Transverse colon (tissue), 4 donors: ENCODE measurements around the gene PLPP7. TPM values are rescaled to one million over a fixed set of nuclear protein-coding genes. Genes with fewer than 3 reads are reported as not detected.
"Not testable (repeated sequence)": the region's sequence is repeated elsewhere in the genome, so short reads cannot be mapped to it uniquely, and the experiment has no call there.

Experiments
- DNase-seq: peaks from one replicate; pipeline ENCODE4 v3.0.0-alpha.2; 2019
- H3K27ac ChIP-seq, 4 donors: fragments of 200-600 bp; sonication (generic); 2 replicates each; pipeline ENCODE4 v1.5.1; 2016 to 2018; ENCODE audit warnings: inconsistent platforms in 4 of 4
- H3K27me3 ChIP-seq: fragments of 200-600 bp; sonication (generic); 2 replicates; pipeline ENCODE4 v1.5.1; 2017; ENCODE audit warnings: inconsistent platforms
- H3K36me3 ChIP-seq, 4 donors: fragments of 200-600 bp; sonication (generic); 2 replicates each; pipeline ENCODE4 v1.5.1; 2017 to 2019; ENCODE audit warnings: inconsistent platforms in 4 of 4
- H3K4me1 ChIP-seq, 4 donors: fragments of 200-600 bp; sonication (generic); 2 replicates each; pipeline ENCODE4 v1.5.1; 2017 to 2020; ENCODE audit warnings: inconsistent platforms in 4 of 4
- H3K4me3 ChIP-seq, 4 donors: fragments of 200-600 bp; sonication (generic); 1 replicate in 1 of 4; 2 replicates in 3 of 4; pipeline versions ENCODE4 v1.5.1 to v1.6.1; 2017 to 2019; ENCODE audit warnings: inconsistent platforms in 4 of 4
- H3K9me3 ChIP-seq, 2 donors: fragments of 200-600 bp; sonication (generic); 2 replicates each; pipeline ENCODE4 v1.5.1; 2017 to 2019; ENCODE audit warnings: inconsistent platforms in 2 of 2
- EP300 ChIP-seq: sonication (generic); formaldehyde crosslinking; IDR thresholded peaks from one replicate; pipeline ENCODE4 v1.6.1; 2017; ENCODE audit warnings: antibody characterized with exemption, low read depth
- POLR2A ChIP-seq: fragments of 450-650 bp; IDR thresholded peaks from one replicate; pipeline ENCODE4 v1.6.1; 2016; ENCODE audit warnings: antibody characterized with exemption, mild to moderate bottlenecking, moderate library complexity
- POLR2AphosphoS5 ChIP-seq, 3 donors: sonication (generic); formaldehyde crosslinking; IDR thresholded peaks; one replicate each; pipeline ENCODE4 v1.6.1; 2016; ENCODE audit warnings: antibody characterized with exemption in 3 of 3
- WGBS, 2 donors: methylation state at CpG; one replicate each; pipeline ENCODE4 v1.1.5; 2018; ENCODE audit warnings: low coverage in 1 of 2; 5-methylcytosine and 5-hydroxymethylcytosine counted together
- in situ Hi-C, 4 donors: fragments of 200-750 bp; cut with MboI; loops; one replicate each; pipeline versions ENCODE4 v1.15.0 to v1.15.1; 2017; ENCODE audit warnings: low sequenced_read_pairs in 3 of 4, low pct_ligation_motif_present in 1 of 4, low pct_unique_long_range_greater_than_20kb in 1 of 4
- intact Hi-C: fragments of 100-400 bp; cut with DNase I; formaldehyde crosslinking; loops from one replicate; pipeline ENCODE4 v1.15.1; 2023; ENCODE audit warnings: low total_unique reads
- total RNA-seq, 4 donors: library from RNA; depleted of rRNA; stranded (reverse); fragments of >200 nt; gene quantifications; one replicate each; pipeline ENCODE4 v1.1.0, GENCODE V29; 2016
- TF ChIP-seq, protein P1 (sequence below), 5 experiments: fragments of 200-600 bp in 3 of 5; fragments of 450-650 bp in 2 of 5; sonication (generic) in 3 of 5; IDR thresholded peaks; 1 replicate in 2 of 5; 2 replicates in 3 of 5; pipeline ENCODE4 v1.5.1; 2016 to 2017; ENCODE audit warnings: antibody characterized with exemption in 5 of 5, inconsistent platforms in 3 of 5, mild to moderate bottlenecking in 2 of 5, moderate library complexity in 1 of 5

The PLPP7 gene
- total RNA-seq, 4 donors from 2014 or later = 3.0 to 10.3 (median 4.1) TPM

DNA sequence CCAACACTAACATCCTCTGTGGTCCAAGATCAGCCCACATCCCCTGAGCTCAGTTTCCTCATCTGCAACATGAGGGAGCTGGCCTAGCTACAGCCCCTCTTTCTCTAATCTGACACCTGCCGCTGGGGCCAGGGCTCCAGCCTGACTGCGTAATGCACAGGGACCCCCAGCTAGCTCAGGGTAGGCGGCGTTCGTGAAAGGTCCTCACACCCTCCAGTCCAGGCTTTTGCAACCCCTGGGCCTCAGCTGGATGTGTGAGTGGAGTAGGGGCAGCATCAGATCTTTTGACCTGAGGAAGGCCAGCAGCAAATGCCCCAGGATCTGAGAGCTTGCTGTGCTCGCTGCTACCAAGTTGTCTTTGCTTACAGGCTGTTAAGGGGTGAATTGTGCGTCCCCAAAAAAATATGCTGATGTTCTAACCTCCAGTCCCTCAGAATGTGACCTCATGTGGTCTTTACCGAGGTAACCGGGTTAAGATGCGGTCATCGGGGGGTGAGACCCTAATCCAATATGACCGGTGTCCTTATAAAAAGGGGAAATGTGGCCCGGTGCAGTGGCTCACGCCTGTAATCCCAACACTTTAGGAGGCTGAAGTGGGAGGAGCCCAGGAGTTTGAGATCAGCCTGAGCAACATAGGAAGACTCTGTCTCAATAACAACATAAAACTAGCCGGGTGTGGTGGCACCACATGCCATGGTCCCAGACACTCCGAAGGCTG lies 47.8 kb downstream of the PLPP7 start:
- no peaks in the 10 kb centered on the region for H3K36me3 ChIP-seq
- H3K4me3 ChIP-seq = no peak overlapping the region
- no peak for TF ChIP-seq POLR2A
- TF ChIP-seq, protein P1, sequence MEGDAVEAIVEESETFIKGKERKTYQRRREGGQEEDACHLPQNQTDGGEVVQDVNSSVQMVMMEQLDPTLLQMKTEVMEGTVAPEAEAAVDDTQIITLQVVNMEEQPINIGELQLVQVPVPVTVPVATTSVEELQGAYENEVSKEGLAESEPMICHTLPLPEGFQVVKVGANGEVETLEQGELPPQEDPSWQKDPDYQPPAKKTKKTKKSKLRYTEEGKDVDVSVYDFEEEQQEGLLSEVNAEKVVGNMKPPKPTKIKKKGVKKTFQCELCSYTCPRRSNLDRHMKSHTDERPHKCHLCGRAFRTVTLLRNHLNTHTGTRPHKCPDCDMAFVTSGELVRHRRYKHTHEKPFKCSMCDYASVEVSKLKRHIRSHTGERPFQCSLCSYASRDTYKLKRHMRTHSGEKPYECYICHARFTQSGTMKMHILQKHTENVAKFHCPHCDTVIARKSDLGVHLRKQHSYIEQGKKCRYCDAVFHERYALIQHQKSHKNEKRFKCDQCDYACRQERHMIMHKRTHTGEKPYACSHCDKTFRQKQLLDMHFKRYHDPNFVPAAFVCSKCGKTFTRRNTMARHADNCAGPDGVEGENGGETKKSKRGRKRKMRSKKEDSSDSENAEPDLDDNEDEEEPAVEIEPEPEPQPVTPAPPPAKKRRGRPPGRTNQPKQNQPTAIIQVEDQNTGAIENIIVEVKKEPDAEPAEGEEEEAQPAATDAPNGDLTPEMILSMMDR (IDR thresholded peaks at IDR 0.05) = no peak
- TF ChIP-seq EP300 = no peak
- no peak for TF ChIP-seq POLR2AphosphoS5 (IDR thresholded peaks at IDR 0.05)
- intact Hi-C loops (loop anchor here (5.0 to 10.0 kb wide), 3 partner anchors 160 to 1652 kb away; no protein-coding TSS in a partner anchor), in situ Hi-C loops (loop anchor here (5.0 to 25.0 kb wide), 4 partner anchors 152 to 282 kb away; no protein-coding TSS in a partner anchor)
- H3K4me1 ChIP-seq = peaks cover 0 to 6% (median 0%) of the 10 kb centered on the region in 4 donors
- no peak for DNase-seq
- 80% methylated on average over 16 of the region's 16 CpGs; no CpG with 5 or more reads in 1 of the 2 donors for WGBS, 2 donors
- H3K27ac ChIP-seq = no peak overlapping the region
- no peaks in the 10 kb centered on the region for H3K27me3 ChIP-seq
- no peaks in the 10 kb centered on the region for H3K9me3 ChIP-seq

DNA sequence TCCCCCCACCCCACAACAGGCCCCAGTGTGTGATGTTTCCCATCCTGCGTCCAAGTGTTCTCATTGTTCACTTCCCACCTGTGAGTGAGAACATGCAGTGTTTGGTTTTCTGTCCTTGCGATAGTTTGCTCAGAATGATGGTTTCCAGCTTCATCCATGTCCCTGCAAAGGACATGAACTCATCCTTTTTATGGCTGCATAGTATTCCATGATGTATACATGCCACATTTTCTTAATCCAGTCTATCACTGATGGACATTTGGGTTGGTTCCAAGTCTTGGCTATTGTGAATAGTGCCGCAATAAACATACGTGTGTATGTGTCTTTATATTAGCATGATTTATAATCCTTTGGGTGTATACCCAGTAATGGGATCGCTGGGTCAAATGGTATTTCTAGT lies 49.7 kb downstream of the PLPP7 start:
- H3K27me3 ChIP-seq, DNase-seq, H3K36me3 ChIP-seq, H3K9me3 ChIP-seq, H3K4me3 ChIP-seq, H3K27ac ChIP-seq, H3K4me1 ChIP-seq: not testable (repeated sequence)
- intact Hi-C loops = loop anchor here (5.0 to 10.0 kb wide), 3 partner anchors 162 to 1654 kb away; no protein-coding TSS in a partner anchor
- in situ Hi-C loops = loop anchor here (5.0 to 25.0 kb wide), 4 partner anchors 154 to 284 kb away; no protein-coding TSS in a partner anchor
- WGBS, 2 donors = 88 to 90% methylated on average over 5 of the region's 5 CpGs

DNA sequence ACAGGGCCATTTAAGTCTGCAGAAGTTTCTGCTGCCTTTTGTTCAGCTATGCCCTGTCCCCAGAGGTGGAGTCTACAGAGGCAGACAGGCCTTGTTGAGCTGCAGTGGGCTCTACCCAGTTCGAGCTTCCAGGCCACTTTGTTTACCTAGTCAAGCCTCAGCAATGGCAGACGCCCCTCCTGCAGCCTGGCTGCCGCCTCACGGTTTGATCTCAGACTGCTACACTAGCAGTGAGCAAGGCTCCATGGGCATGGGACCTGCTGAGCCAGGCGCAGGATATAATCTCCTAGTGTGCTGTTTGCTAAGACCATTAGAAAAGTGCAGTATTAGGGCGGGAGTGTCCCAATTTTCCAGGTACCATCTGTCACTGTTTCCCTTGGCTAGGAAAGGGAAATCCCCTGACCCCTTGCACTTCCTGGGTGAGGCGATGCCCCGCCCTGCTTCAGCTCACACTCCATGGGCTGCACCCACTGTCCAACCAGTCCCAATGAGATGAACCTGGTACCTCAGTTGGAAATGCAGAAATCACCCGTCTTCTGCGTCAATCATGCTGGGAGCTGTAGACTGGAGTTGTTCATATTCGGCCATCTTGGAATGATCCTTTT lies 55.5 kb downstream of the PLPP7 start:
- H3K4me1 ChIP-seq, H3K9me3 ChIP-seq, DNase-seq, H3K36me3 ChIP-seq, H3K27me3 ChIP-seq, H3K27ac ChIP-seq, H3K4me3 ChIP-seq: not testable (repeated sequence)
- 77% methylated on average over 7 of the region's 11 CpGs; no CpG with 5 or more reads in 1 of the 2 donors for WGBS, 2 donors
- intact Hi-C loops (loop anchor here (10.0 kb wide), 1 partner anchor 130 kb away; no protein-coding TSS in a partner anchor), in situ Hi-C loops (loop anchor here in 2 of 4 donors (25.0 kb wide), 1 partner anchor 283 kb away; no protein-coding TSS in a partner anchor)

DNA sequence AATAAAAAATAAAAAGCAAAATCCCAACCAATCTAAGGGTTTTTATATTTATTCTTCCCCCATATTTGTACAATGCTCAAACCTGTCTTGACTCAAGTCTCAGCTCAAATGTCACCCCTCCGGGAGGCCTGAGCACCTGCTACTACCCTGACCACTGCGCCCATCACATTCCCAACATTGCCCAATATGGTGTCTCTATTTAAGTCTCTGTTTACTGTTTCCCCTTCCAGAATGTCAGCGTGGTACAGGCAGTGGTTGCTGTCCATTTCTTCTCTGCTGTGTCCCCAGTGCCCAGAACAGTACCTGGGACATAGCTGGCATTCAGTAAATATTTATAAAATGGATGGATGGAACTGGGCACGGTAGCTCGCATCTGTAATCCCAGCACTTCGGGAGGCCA lies 57.0 kb downstream of the PLPP7 start:
- Histone ChIP-seq H3K9me3 (no peaks in the 10 kb centered on the region), H3K36me3 (no peaks in the 10 kb centered on the region), H3K4me1 (peaks cover 0 to 10% (median 7%) of the 10 kb centered on the region in 4 donors), H3K27me3 (no peaks in the 10 kb centered on the region), H3K4me3 (no peak overlapping the region), H3K27ac (no peak overlapping the region)
- DNase-seq = no peak
- WGBS, 2 donors = 73 to 87% methylated on average over 5 to 6 of the region's 6 CpGs
- in situ Hi-C loops (loop anchor here in 2 of 4 donors (25.0 kb wide), 1 partner anchor 284 kb away; no protein-coding TSS in a partner anchor), intact Hi-C loops (loop anchor here (10.0 kb wide), 1 partner anchor 128 kb away; no protein-coding TSS in a partner anchor)
- no peak for TF ChIP-seq POLR2AphosphoS5 (IDR thresholded peaks at IDR 0.05)
- TF ChIP-seq, protein P1 (IDR thresholded peaks at IDR 0.05) = no peak
- no peak for TF ChIP-seq EP300

DNA sequence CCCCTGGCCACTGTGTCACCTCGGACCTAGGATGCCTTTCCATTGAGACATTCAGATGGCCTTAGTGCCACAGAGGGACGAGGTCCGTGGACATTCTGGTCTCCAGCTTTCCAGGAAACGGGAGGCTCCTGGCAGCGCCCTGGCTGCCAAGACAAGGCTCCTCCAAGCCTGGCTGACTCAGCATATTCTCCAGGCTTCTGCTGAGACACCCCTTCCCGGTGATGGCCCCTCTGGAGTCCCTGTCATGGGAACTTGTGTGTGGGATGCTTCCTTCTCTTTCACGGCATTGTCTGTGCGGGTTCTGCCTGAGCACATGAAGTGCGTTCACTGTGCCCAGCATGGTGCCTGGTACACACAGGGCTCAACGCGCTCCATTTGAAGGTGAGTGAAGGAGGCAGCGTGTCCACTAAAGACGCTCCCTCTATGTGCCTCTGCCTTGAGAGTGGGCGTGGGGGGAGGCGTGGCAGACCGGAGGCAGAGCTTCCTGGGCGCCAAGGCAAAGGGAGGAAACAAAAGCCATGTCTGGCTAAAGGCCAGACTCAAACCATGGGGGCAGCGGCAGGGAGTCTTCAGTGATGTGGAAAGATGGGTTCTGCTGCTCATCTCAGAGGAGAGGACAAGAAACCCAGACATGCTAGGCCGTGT lies 58.0 kb downstream of the PLPP7 start:
- Histone ChIP-seq H3K4me3 (no peak overlapping the region), H3K4me1 (peaks cover 0 to 10% (median 7%) of the 10 kb centered on the region in 4 donors), H3K9me3 (no peaks in the 10 kb centered on the region), H3K27me3 (no peaks in the 10 kb centered on the region), H3K36me3 (no peaks in the 10 kb centered on the region), H3K27ac (no peak overlapping the region)
- DNase-seq = no peak
- in situ Hi-C loops = loop anchor here in 2 of 4 donors (25.0 kb wide), 1 partner anchor 285 kb away; no protein-coding TSS in a partner anchor
- WGBS, 2 donors = 64 to 94% methylated on average over 5 to 19 of the region's 19 CpGs
- intact Hi-C loops = loop anchor here (10.0 kb wide), 1 partner anchor 127 kb away; no protein-coding TSS in a partner anchor
- TF ChIP-seq POLR2A = no peak
- TF ChIP-seq EP300 = no peak
- TF ChIP-seq POLR2AphosphoS5 (IDR thresholded peaks at IDR 0.05) = no peak
- TF ChIP-seq, protein P1 (IDR thresholded peaks at IDR 0.05) = no peak
